ENCODE measurements around the gene CARMIL1. TPM values are rescaled to one million over a fixed set of nuclear protein-coding genes. Genes with fewer than 3 reads are reported as not detected.

Gene CARMIL1
- total and polyA plus RNA-seq, 3 experiments from 2014 or later, result 1.8 to 2.9 TPM; not detected in 1

GRCh38 chr6:25602674-25602982 lies 323.5 kb downstream of the CARMIL1 start:
- Mint-ChIP-seq H3K9me3 (no peaks in the 10 kb centered on the region), H3K4me3 (no peak overlapping the region), H3K36me3 (peaks cover 0 to 11% (median 8%) of the 10 kb centered on the region in 3 donors), H3K27me3 (peaks cover 0 to 9% of the 10 kb centered on the region in 2 donors), H3K27ac (no peak overlapping the region), H3K4me1 (no peaks in the 10 kb centered on the region)
- POLR2A ChIA-PET, result no interaction called here
- DNase-seq, result no peak
- Histone ChIP-seq H3K4me3 (ENCODE audit: low read length) (no peak overlapping the region), H3K9me3 (ENCODE audit: low read length) (no peaks in the 10 kb centered on the region), H3K27ac (ENCODE audit: low read depth, low read length) (no peak overlapping the region), H3K36me3 (ENCODE audit: insufficient read depth, low read length) (no peaks in the 10 kb centered on the region), H3K27me3 (ENCODE audit: insufficient read depth, low read length, poor library complexity, severe bottlenecking) (no peaks in the 10 kb centered on the region), H3K4me1 (ENCODE audit: insufficient read depth, low read length) (no peaks in the 10 kb centered on the region)
- CTCF ChIA-PET, result interaction anchor here (0.6 to 3.1 kb wide), 6 partner anchors 11 to 379 kb away, joined by 3 to 11 read pairs (median 8); partner anchors contain the start of gene CARMIL1

- CTCF ChIA-PET, result interaction anchor here (1.0 to 3.1 kb wide), 2 partner anchors 338 to 380 kb away, joined by 5 to 11 read pairs; no protein-coding TSS in a partner anchor
- H3K4me3 Mint-ChIP-seq, result no peak overlapping the region
Observed at GRCh38 chr6:25603251-25603650, 324.1 kb downstream of the CARMIL1 start.

GRCh38 chr6:25606151-25606550 lies 327.0 kb downstream of the CARMIL1 start:
- Histone ChIP-seq H3K27me3 (ENCODE audit: insufficient read depth, low read length, poor library complexity, severe bottlenecking) (no peaks in the 10 kb centered on the region), H3K9me3 (ENCODE audit: low read length) (no peaks in the 10 kb centered on the region), H3K4me3 (ENCODE audit: low read length) (no peak overlapping the region), H3K4me1 (ENCODE audit: insufficient read depth, low read length) (no peaks in the 10 kb centered on the region), H3K36me3 (ENCODE audit: insufficient read depth, low read length) (no peaks in the 10 kb centered on the region), H3K27ac (ENCODE audit: low read depth, low read length) (no peak overlapping the region)
- no peak for DNase-seq
- ChIA-PET POLR2A (no interaction called here), CTCF (interaction anchor here (0.8 kb wide), 1 partner anchor 341 kb away, joined by 3 read pairs; no protein-coding TSS in a partner anchor)
- H3K27ac Mint-ChIP-seq, result no peak overlapping the region
- no peaks in the 10 kb centered on the region for H3K4me1 Mint-ChIP-seq
- H3K27me3 Mint-ChIP-seq, result no peaks in the 10 kb centered on the region
- H3K4me3 Mint-ChIP-seq, result no peak overlapping the region
- no peaks in the 10 kb centered on the region for H3K9me3 Mint-ChIP-seq
- peaks cover 0 to 3% (median 0%) of the 10 kb centered on the region in 3 donors for H3K36me3 Mint-ChIP-seq

More at GRCh38 chr6:25603251-25603650, 324.1 kb downstream of the CARMIL1 start:
- Mint-ChIP-seq H3K27ac (no peak overlapping the region), H3K36me3 (peaks cover 0 to 10% (median 8%) of the 10 kb centered on the region in 3 donors), H3K9me3 (no peaks in the 10 kb centered on the region), H3K4me1 (no peaks in the 10 kb centered on the region), H3K27me3 (peaks cover 0 to 9% of the 10 kb centered on the region in 2 donors)
- no peaks in the 10 kb centered on the region for H3K36me3 ChIP-seq (ENCODE audit: insufficient read depth, low read length)
- H3K9me3 ChIP-seq (ENCODE audit: low read length), result no peaks in the 10 kb centered on the region
- H3K4me1 ChIP-seq (ENCODE audit: insufficient read depth, low read length), result no peaks in the 10 kb centered on the region
- DNase-seq, result no peak
- H3K27me3 ChIP-seq (ENCODE audit: insufficient read depth, low read length, poor library complexity, severe bottlenecking), result no peaks in the 10 kb centered on the region
- H3K4me3 ChIP-seq (ENCODE audit: low read length), result no peak overlapping the region
- H3K27ac ChIP-seq (ENCODE audit: low read depth, low read length), result no peak overlapping the region
- POLR2A ChIA-PET, result no interaction called here

GRCh38 chr6:25608558-25609174 lies 329.5 kb downstream of the CARMIL1 start:
- no peaks in the 10 kb centered on the region for H3K36me3 ChIP-seq (ENCODE audit: insufficient read depth, low read length)
- CTCF ChIA-PET, result interaction anchor here (0.8 to 1.0 kb wide), 2 partner anchors 29 to 330 kb away, joined by 3 read pairs; no protein-coding TSS in a partner anchor
- POLR2A ChIA-PET, result no interaction called here
- Mint-ChIP-seq H3K4me3 (no peak overlapping the region), H3K9me3 (no peaks in the 10 kb centered on the region), H3K4me1 (no peaks in the 10 kb centered on the region), H3K36me3 (peaks cover 0 to 7% (median 0%) of the 10 kb centered on the region in 3 donors), H3K27ac (no peak overlapping the region), H3K27me3 (peaks cover 0 to 4% of the 10 kb centered on the region in 2 donors)
- H3K27ac ChIP-seq (ENCODE audit: low read depth, low read length), result no peak overlapping the region
- DNase-seq, result no peak
- no peak overlapping the region for H3K4me3 ChIP-seq (ENCODE audit: low read length)
- H3K9me3 ChIP-seq (ENCODE audit: low read length), result no peaks in the 10 kb centered on the region
- H3K27me3 ChIP-seq (ENCODE audit: insufficient read depth, low read length, poor library complexity, severe bottlenecking), result no peaks in the 10 kb centered on the region
- no peaks in the 10 kb centered on the region for H3K4me1 ChIP-seq (ENCODE audit: insufficient read depth, low read length)

GRCh38 chr6:25612666-25613065 lies 333.5 kb downstream of the CARMIL1 start:
- DNase-seq, result no peak
- Mint-ChIP-seq H3K4me3 (no peak overlapping the region), H3K9me3 (no peaks in the 10 kb centered on the region), H3K27ac (no peak overlapping the region), H3K4me1 (no peaks in the 10 kb centered on the region), H3K36me3 (peaks cover 0 to 7% (median 0%) of the 10 kb centered on the region in 3 donors), H3K27me3 (peaks cover 0 to 4% of the 10 kb centered on the region in 2 donors)
- Histone ChIP-seq H3K27ac (ENCODE audit: low read depth, low read length) (no peak overlapping the region), H3K27me3 (ENCODE audit: insufficient read depth, low read length, poor library complexity, severe bottlenecking) (no peaks in the 10 kb centered on the region), H3K36me3 (ENCODE audit: insufficient read depth, low read length) (no peaks in the 10 kb centered on the region), H3K4me3 (ENCODE audit: low read length) (no peak overlapping the region), H3K4me1 (ENCODE audit: insufficient read depth, low read length) (no peaks in the 10 kb centered on the region), H3K9me3 (ENCODE audit: low read length) (no peaks in the 10 kb centered on the region)
- ChIA-PET CTCF (no interaction called here), POLR2A (no interaction called here)

GRCh38 chr6:25613415-25613814 lies 334.2 kb downstream of the CARMIL1 start:
- H3K36me3 Mint-ChIP-seq, result peaks cover 0 to 7% (median 0%) of the 10 kb centered on the region in 3 donors
- ChIA-PET CTCF (no interaction called here), POLR2A (no interaction called here)
- Histone ChIP-seq H3K9me3 (ENCODE audit: low read length) (no peaks in the 10 kb centered on the region), H3K27ac (ENCODE audit: low read depth, low read length) (no peak overlapping the region), H3K4me3 (ENCODE audit: low read length) (no peak overlapping the region), H3K27me3 (ENCODE audit: insufficient read depth, low read length, poor library complexity, severe bottlenecking) (no peaks in the 10 kb centered on the region), H3K36me3 (ENCODE audit: insufficient read depth, low read length) (no peaks in the 10 kb centered on the region), H3K4me1 (ENCODE audit: insufficient read depth, low read length) (no peaks in the 10 kb centered on the region)
- no peak for DNase-seq
- H3K27me3 Mint-ChIP-seq, result peaks cover 0 to 4% of the 10 kb centered on the region in 2 donors
- no peak overlapping the region for H3K4me3 Mint-ChIP-seq
- no peaks in the 10 kb centered on the region for H3K9me3 Mint-ChIP-seq
- no peak overlapping the region for H3K27ac Mint-ChIP-seq
- H3K4me1 Mint-ChIP-seq, result no peaks in the 10 kb centered on the region

- ChIA-PET POLR2A (no interaction called here), CTCF (no interaction called here)
- H3K4me3 ChIP-seq (ENCODE audit: low read length), result no peak overlapping the region
- Mint-ChIP-seq H3K4me1 (no peaks in the 10 kb centered on the region), H3K27ac (no peak overlapping the region), H3K9me3 (no peaks in the 10 kb centered on the region), H3K27me3 (peaks cover 0 to 6% of the 10 kb centered on the region in 2 donors), H3K4me3 (no peak overlapping the region), H3K36me3 (peaks cover 0 to 5% (median 0%) of the 10 kb centered on the region in 3 donors)
- H3K4me1 ChIP-seq (ENCODE audit: insufficient read depth, low read length), result no peaks in the 10 kb centered on the region
- no peaks in the 10 kb centered on the region for H3K27me3 ChIP-seq (ENCODE audit: insufficient read depth, low read length, poor library complexity, severe bottlenecking)
- no peaks in the 10 kb centered on the region for H3K36me3 ChIP-seq (ENCODE audit: insufficient read depth, low read length)
- H3K9me3 ChIP-seq (ENCODE audit: low read length), result no peaks in the 10 kb centered on the region
- no peak for DNase-seq
- no peak overlapping the region for H3K27ac ChIP-seq (ENCODE audit: low read depth, low read length)
Observed at GRCh38 chr6:25614052-25614451, 334.9 kb downstream of the CARMIL1 start.

- ChIA-PET CTCF (no interaction called here), POLR2A (no interaction called here)
- no peak for DNase-seq
- H3K36me3 Mint-ChIP-seq, result peaks cover 0 to 9% (median 2%) of the 10 kb centered on the region in 3 donors
- Histone ChIP-seq H3K4me1 (ENCODE audit: insufficient read depth, low read length) (no peaks in the 10 kb centered on the region), H3K9me3 (ENCODE audit: low read length) (no peaks in the 10 kb centered on the region), H3K27me3 (ENCODE audit: insufficient read depth, low read length, poor library complexity, severe bottlenecking) (no peaks in the 10 kb centered on the region), H3K36me3 (ENCODE audit: insufficient read depth, low read length) (no peaks in the 10 kb centered on the region), H3K27ac (ENCODE audit: low read depth, low read length) (no peak overlapping the region), H3K4me3 (ENCODE audit: low read length) (no peak overlapping the region)
- H3K27ac Mint-ChIP-seq, result no peak overlapping the region
- peaks cover 0 to 7% of the 10 kb centered on the region in 2 donors for H3K27me3 Mint-ChIP-seq
- H3K4me3 Mint-ChIP-seq, result no peak overlapping the region
- H3K9me3 Mint-ChIP-seq, result no peaks in the 10 kb centered on the region
- H3K4me1 Mint-ChIP-seq, result no peaks in the 10 kb centered on the region
Observed at GRCh38 chr6:25615471-25615870, 336.3 kb downstream of the CARMIL1 start.
